ENCODE measurements around the gene SCN5A.

- no peak for TF ChIP-seq POLR2A (IDR thresholded peaks at IDR 0.05; ENCODE audit: low read depth, low read length)
- no peak for TF ChIP-seq POLR2AphosphoS5 (IDR thresholded peaks at IDR 0.05; ENCODE audit: low read depth, low read length)
These were observed 85.6 kb downstream of the SCN5A start for GRCh38 chr3:38563886-38564270.
